SKM-1 treated with dmso at 0.1 percent for 144 hours (cell line): ENCODE measurements around the gene RBM20.

Source experiments
- DNase-seq: peaks from one replicate; lab custom pipeline; 2025; ENCODE audit not compliant: unreplicated experiment; lab: John Stamatoyannopoulos, UW

Gene RBM20

DNA sequence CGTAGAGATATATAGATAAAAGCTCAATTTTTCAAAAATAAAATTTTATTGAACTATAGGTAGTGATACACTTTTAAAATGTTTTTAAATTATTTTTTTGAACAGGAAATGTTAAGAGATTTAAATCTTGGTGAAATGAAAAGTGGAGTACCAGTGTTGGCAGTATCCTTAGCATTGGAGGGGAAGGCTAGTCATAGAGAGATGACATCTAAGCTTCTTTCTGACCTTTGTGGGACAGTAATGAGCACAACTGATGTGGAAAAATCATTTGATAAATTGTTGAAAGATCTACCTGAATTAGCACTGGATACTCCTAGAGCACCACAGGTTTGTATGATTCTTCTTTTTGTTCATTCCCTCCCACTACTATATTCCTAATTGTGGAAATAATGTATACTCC is 243.4 kb downstream of the RBM20 start:
- DNase-seq, result no peak
